HAP-1 (cell line): ENCODE data around the gene JAM2.

Source experiments
- DNase-seq, 2 experiments: peaks; one replicate each; pipeline ENCODE4 v3.0.0-alpha.2; 2016 to 2020; ENCODE audit warnings: low spot score in 2 of 2
- H3K27me3 ChIP-seq: fragments of 250-450 bp; sonication (Bioruptor Pico); 2 replicates; pipeline ENCODE4 v1.5.1; 2020; ENCODE audit warnings: low read depth, mild to moderate bottlenecking, moderate library complexity
- H3K36me3 ChIP-seq: fragments of 250-450 bp; sonication (Bioruptor Pico); replicated peaks from 2 replicates; pipeline ENCODE4 v1.5.1; 2020; ENCODE audit warnings: mild to moderate bottlenecking
- H3K4me1 ChIP-seq: fragments of 250-450 bp; sonication (Bioruptor Pico); 2 replicates; pipeline ENCODE4 v1.5.1; 2020; ENCODE audit warnings: mild to moderate bottlenecking
- H3K4me3 ChIP-seq: fragments of 250-450 bp; sonication (Bioruptor Pico); 2 replicates; pipeline ENCODE4 v1.5.1; 2020; ENCODE audit warnings: mild to moderate bottlenecking, moderate library complexity
- H3K9me3 ChIP-seq: fragments of 250-450 bp; sonication (Bioruptor Pico); 2 replicates; pipeline ENCODE4 v1.5.1; 2020; ENCODE audit warnings: mild to moderate bottlenecking, moderate library complexity
- in situ Hi-C: fragments of 300-500 bp; cut with MboI; formaldehyde crosslinking; loops from 3 replicates; pipeline ENCODE4 v1.14.3; 2020; ENCODE audit warnings: low sequenced_read_pairs, inconsistent platforms, mixed read lengths

The JAM2 gene

DNA sequence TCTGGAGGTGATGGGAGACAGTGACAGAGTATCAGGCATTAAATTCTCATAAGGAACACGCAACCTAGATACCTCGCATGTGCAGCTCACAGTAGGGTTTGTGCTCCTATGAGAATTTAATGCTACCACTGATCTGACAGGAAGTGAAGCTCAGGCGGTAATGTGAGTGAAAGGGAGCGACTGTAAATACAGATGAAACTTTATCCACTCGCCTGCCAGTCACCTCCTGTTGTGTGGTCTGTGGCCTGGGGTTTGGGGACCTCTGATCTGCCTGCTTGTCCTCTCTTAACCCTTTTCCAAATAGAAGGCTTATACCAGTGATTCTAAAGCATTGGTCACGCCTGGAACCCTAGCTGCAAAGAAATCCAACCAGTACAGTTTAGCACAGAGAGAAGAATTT is 111.0 kb downstream of the JAM2 start:
- H3K27me3 ChIP-seq: no peaks in the 10 kb centered on the region
- H3K36me3 ChIP-seq: peaks cover 42% of the 10 kb centered on the region
- no peak overlapping the region for H3K4me3 ChIP-seq
- no peak for DNase-seq
- no peaks in the 10 kb centered on the region for H3K9me3 ChIP-seq
- H3K4me1 ChIP-seq: no peaks in the 10 kb centered on the region
- in situ Hi-C loops: no loop called here

DNA sequence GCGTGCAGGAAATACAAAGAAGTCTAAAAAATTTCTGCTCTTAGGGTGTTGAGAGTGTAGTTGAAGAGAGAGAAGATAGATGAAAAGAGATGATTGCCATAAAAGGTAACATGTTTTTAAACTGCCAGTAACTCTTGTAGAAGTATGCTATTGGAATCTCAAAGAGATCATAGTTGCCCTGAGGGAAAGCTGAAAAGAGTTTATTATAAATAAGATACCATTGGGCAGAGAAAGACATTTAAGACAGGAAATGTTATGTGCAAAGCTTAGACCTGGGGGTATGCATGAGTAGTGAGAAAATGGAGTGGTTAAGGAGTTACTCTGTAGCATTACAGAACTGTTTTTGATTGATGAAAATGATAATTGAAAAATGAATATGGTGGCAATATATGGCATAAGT is 113.4 kb downstream of the JAM2 start:
- no peak for DNase-seq
- Histone ChIP-seq H3K4me1 (no peaks in the 10 kb centered on the region), H3K36me3 (peaks cover 33% of the 10 kb centered on the region), H3K9me3 (no peaks in the 10 kb centered on the region), H3K27me3 (no peaks in the 10 kb centered on the region), H3K4me3 (no peak overlapping the region)
- in situ Hi-C loops: no loop called here

DNA sequence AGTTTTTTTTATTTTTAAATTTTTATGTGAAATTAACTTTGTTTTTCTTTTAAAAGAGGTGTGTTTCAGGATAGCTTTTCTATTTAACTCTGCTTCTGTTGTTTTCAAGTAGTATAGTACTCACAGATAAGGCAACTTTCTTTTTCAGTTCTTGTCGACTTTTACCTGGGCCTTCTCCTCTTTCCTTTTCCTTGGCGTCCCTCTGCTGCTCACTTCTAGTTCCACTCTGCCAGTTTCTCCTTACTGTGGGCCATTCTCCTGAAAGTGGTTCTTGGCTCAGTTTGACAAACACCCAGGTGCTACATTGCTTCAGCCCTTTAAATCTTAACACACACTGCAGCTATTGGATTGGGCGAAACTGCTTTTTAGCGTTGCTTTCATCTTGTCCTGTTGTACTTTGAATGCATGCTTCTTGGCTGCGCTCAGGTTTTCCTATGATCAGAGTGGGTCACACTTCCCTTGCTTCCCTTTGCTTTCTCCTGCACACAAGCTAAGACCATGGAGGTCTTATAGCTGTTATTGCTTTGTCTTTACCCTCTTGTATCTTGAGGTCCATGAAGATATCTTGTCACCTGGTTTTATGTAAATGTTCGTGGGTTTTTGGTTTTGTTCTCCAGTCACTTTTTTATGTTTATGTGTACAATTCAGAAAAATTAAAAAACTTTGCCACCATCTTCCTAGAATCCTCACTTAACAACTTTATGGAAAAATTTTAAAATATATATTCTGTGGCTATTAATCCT is 117.3 kb downstream of the JAM2 start:
- Histone ChIP-seq H3K27me3 (no peaks in the 10 kb centered on the region), H3K4me3 (no peak overlapping the region), H3K9me3 (no peaks in the 10 kb centered on the region), H3K36me3 (peaks cover 36% of the 10 kb centered on the region), H3K4me1 (no peaks in the 10 kb centered on the region)
- in situ Hi-C loops: no loop called here
- no peak for DNase-seq

DNA sequence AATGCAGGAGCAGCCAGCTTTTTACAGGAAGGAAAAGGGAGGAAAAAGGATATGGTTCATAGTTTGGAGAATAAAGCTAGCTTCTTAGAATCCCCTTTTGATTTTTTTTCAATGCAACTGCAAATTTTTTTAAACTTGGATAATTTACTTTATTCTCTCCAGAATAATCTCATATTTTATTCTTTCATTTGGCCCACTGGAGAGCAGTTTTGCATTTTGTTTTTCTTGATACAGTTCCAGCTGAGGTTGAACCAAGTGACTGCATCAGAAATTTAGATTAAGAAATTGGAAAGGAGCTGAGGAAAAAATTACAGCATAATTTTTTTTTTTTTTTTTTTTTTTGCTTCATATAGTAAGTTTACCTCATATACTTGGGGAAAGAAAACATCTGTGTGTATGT is 118.5 kb downstream of the JAM2 start:
- H3K36me3 ChIP-seq: peaks cover 32% of the 10 kb centered on the region
- DNase-seq: no peak
- H3K4me3 ChIP-seq: no peak overlapping the region
- H3K9me3 ChIP-seq: no peaks in the 10 kb centered on the region
- H3K4me1 ChIP-seq: no peaks in the 10 kb centered on the region
- H3K27me3 ChIP-seq: no peaks in the 10 kb centered on the region
- in situ Hi-C loops: no loop called here

DNA sequence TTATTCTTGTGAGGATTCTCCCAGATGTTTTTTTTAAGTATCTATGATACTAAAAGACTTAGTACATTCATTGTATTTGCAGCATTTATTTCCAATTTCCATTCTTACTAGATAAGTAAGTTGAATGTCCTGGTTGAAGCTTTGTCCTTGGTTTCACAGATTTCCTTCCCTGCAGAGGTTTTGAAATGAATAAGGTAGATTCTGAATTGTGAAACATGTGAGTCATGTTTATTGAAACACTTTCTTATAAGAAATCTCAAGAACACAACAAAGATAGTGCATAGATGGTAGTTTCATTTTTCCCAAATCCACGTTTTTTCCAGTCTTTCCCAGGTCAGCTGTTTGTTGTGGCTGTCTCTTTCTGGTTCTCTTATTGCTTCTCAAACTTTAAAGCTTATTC is 120.5 kb downstream of the JAM2 start:
- in situ Hi-C loops: no loop called here
- Histone ChIP-seq H3K9me3 (no peaks in the 10 kb centered on the region), H3K4me1 (no peaks in the 10 kb centered on the region), H3K27me3 (no peaks in the 10 kb centered on the region), H3K36me3 (peaks cover 39% of the 10 kb centered on the region), H3K4me3 (no peak overlapping the region)
- no peak for DNase-seq

DNA sequence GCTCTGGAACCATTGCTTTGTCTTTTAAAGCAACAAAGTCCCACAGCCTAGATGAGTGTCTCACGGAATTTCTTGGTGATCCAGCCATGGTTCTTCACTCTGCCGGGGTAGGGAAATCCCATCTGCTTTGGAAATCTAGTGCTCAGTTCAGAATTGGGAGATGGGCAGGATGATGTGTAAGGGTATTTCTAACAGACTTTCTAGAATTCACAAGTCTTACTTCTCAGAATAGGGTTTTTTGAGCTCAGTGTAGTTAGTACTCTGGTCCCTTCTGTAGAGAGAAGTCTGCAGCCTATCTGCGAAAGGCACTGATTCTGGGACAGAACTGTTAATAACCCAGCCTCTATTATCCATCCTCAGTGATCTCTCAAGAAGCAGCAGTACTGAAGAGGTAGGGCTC is 121.0 kb downstream of the JAM2 start:
- Histone ChIP-seq H3K4me3 (no peak overlapping the region), H3K4me1 (no peaks in the 10 kb centered on the region), H3K9me3 (no peaks in the 10 kb centered on the region), H3K27me3 (no peaks in the 10 kb centered on the region), H3K36me3 (peaks cover 39% of the 10 kb centered on the region)
- in situ Hi-C loops: no loop called here
- DNase-seq: no peak

DNA sequence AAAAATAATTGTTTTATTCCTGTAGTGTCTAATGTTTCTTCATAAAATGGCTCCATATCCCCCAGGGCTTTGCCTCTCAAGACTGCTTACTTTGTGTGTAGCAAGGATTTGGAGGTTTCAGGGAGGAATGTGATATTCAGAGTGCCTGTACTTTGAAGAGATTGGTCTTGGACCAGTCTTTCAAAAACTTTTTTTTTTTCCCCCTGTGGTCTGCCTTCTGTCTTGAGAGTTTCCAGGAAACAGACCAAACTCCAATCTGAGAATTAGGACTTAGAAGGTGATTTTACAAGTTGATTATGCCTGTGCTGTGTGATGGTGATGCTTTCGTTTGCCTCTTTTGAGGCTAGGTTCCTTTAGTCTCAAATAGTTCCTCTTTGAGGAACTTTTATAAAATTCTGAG is 121.6 kb downstream of the JAM2 start:
- no peaks in the 10 kb centered on the region for H3K4me1 ChIP-seq
- H3K36me3 ChIP-seq: peaks cover 39% of the 10 kb centered on the region
- no peaks in the 10 kb centered on the region for H3K27me3 ChIP-seq
- in situ Hi-C loops: no loop called here
- no peaks in the 10 kb centered on the region for H3K9me3 ChIP-seq
- DNase-seq: no peak
- no peak overlapping the region for H3K4me3 ChIP-seq

DNA sequence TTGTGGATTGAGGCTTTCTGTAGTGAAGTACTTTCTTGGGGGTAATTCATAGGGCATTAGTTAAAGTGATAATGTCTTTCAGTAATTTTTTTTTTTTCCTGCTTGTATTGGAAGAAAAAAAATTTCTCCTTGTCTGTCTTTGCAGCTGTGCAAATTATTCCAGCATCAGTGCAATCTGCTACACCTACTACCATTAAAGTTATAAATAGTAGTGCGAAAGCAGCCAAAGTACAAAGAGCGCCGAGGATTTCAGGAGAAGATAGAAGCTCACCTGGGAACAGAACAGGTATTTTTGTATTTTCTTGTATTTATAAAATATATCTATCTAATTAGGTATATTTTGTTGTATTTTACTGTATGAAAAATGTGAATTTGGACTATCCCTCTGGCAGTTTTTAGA is 125.0 kb downstream of the JAM2 start:
- Histone ChIP-seq H3K36me3 (peaks cover 31% of the 10 kb centered on the region), H3K4me1 (peaks cover 25% of the 10 kb centered on the region), H3K4me3 (no peak overlapping the region), H3K9me3 (no peaks in the 10 kb centered on the region), H3K27me3 (no peaks in the 10 kb centered on the region)
- DNase-seq: no peak
- in situ Hi-C loops: no loop called here
